Prostate gland (tissue), 2 donors: ENCODE measurements around the gene ASB8. TPM values are rescaled to one million over a fixed set of nuclear protein-coding genes. Genes with fewer than 3 reads are reported as not detected.

Experiments
- DNase-seq: peaks from one replicate; pipeline ENCODE4 v3.0.0-alpha.2; 2019; ENCODE audit warnings: low spot score
- H3K27ac ChIP-seq, 2 donors: fragments of 200-600 bp; sonication (generic); 2 replicates each; pipeline ENCODE4 v1.5.1; 2017 to 2019
- H3K27me3 ChIP-seq: fragments of 200-600 bp; sonication (generic); replicated peaks from 2 replicates; pipeline ENCODE4 v1.5.1; 2019; ENCODE audit not compliant: insufficient read depth
- H3K36me3 ChIP-seq, 2 donors: fragments of 200-600 bp; sonication (generic); 1 replicate in 1 of 2; 2 replicates in 1 of 2; pipeline versions ENCODE4 v1.5.1 to v1.8.1; 2017 to 2019
- H3K4me1 ChIP-seq: fragments of 200-600 bp; sonication (generic); replicated peaks from 2 replicates; pipeline ENCODE4 v1.5.1; 2019
- H3K4me3 ChIP-seq, 2 donors: fragments of 200-600 bp; sonication (generic); 2 replicates each; pipeline ENCODE4 v1.5.1; 2017 to 2019
- H3K9me3 ChIP-seq: fragments of 200-600 bp; sonication (generic); 2 replicates; pipeline ENCODE4 v1.5.1; 2017
- CTCF ChIP-seq, 4 experiments: fragments of 200-600 bp in 2 of 4; fragments of 450-650 bp in 2 of 4; sonication (generic) in 2 of 4; IDR thresholded peaks; 1 replicate in 3 of 4; 2 replicates in 1 of 4; pipeline ENCODE4 v1.5.1; 2016 to 2019; ENCODE audit warnings: antibody characterized with exemption in 4 of 4, mild to moderate bottlenecking in 2 of 4, moderate library complexity in 2 of 4
- POLR2A ChIP-seq: fragments of 450-650 bp; IDR thresholded peaks from one replicate; pipeline ENCODE4 v1.6.1; 2016; ENCODE audit warnings: antibody characterized with exemption, mild to moderate bottlenecking
- POLR2AphosphoS5 ChIP-seq: sonication (generic); formaldehyde crosslinking; IDR thresholded peaks from one replicate; pipeline ENCODE4 v1.6.1; 2017; ENCODE audit warnings: antibody characterized with exemption
- WGBS: methylation state at CpG from one replicate; pipeline ENCODE4 v1.1.5; 2018; 5-methylcytosine and 5-hydroxymethylcytosine counted together
- intact Hi-C: fragments of 100-400 bp; cut with DNase I; formaldehyde crosslinking; loops from one replicate; pipeline ENCODE4 v1.14.2; 2022
- total RNA-seq, 2 donors: library from RNA; depleted of rRNA; stranded (reverse); fragments of >200 nt; gene quantifications; one replicate each; pipeline ENCODE4 v1.1.0, GENCODE V29; 2016

The ASB8 gene
- total RNA-seq, 2 donors from 2014 or later, result 38.8 to 43.2 TPM

- H3K4me3 ChIP-seq, result no peak overlapping the region
Measured at GRCh38 chr12:48135027-48135426, 22.3 kb downstream of the ASB8 start.

GRCh38 chr12:48132826-48133225 is 24.5 kb downstream of the ASB8 start:
- 95% methylated on average over 14 of the region's 14 CpGs for WGBS
- no peak for DNase-seq
- H3K4me1 ChIP-seq, result no peaks in the 10 kb centered on the region
- TF ChIP-seq POLR2AphosphoS5 (no peak), CTCF (IDR thresholded peaks at IDR 0.05) (no peak), POLR2A (no peak)
- H3K36me3 ChIP-seq, result peaks cover 0 to 3% of the 10 kb centered on the region in 2 donors
- H3K4me3 ChIP-seq, result no peak overlapping the region
- no peaks in the 10 kb centered on the region for H3K27me3 ChIP-seq
- no peak overlapping the region for H3K27ac ChIP-seq
- intact Hi-C loops, result no loop called here
- no peaks in the 10 kb centered on the region for H3K9me3 ChIP-seq

More at GRCh38 chr12:48135027-48135426, 22.3 kb downstream of the ASB8 start:
- no peaks in the 10 kb centered on the region for H3K4me1 ChIP-seq
- peaks cover 0 to 3% of the 10 kb centered on the region in 2 donors for H3K36me3 ChIP-seq
- no peaks in the 10 kb centered on the region for H3K9me3 ChIP-seq
- TF ChIP-seq POLR2A (no peak), POLR2AphosphoS5 (no peak), CTCF (IDR thresholded peaks at IDR 0.05) (no peak)
- H3K27me3 ChIP-seq, result no peaks in the 10 kb centered on the region
- no peak overlapping the region for H3K27ac ChIP-seq
- 97% methylated on average over 5 of the region's 5 CpGs for WGBS
- intact Hi-C loops, result no loop called here
- DNase-seq, result no peak

- Histone ChIP-seq H3K4me3 (no peak overlapping the region), H3K4me1 (no peaks in the 10 kb centered on the region), H3K9me3 (no peaks in the 10 kb centered on the region), H3K27me3 (no peaks in the 10 kb centered on the region), H3K36me3 (peaks cover 0 to 3% of the 10 kb centered on the region in 2 donors), H3K27ac (no peak overlapping the region)
- no peak for DNase-seq
- intact Hi-C loops, result no loop called here
- TF ChIP-seq CTCF (IDR thresholded peaks at IDR 0.05) (no peak), POLR2AphosphoS5 (no peak), POLR2A (no peak)
- WGBS, result 89% methylated on average over 2 of the region's 2 CpGs
Measured at GRCh38 chr12:48131517-48131916, 25.8 kb downstream of the ASB8 start.

GRCh38 chr12:48129376-48129775 is 27.9 kb downstream of the ASB8 start:
- Histone ChIP-seq H3K4me3 (no peak overlapping the region), H3K27me3 (no peaks in the 10 kb centered on the region), H3K27ac (no peak overlapping the region), H3K36me3 (no peaks in the 10 kb centered on the region), H3K4me1 (no peaks in the 10 kb centered on the region), H3K9me3 (no peaks in the 10 kb centered on the region)
- intact Hi-C loops, result no loop called here
- 62% methylated on average over 1 of the region's 1 CpG for WGBS
- TF ChIP-seq POLR2AphosphoS5 (no peak), POLR2A (no peak), CTCF (IDR thresholded peaks at IDR 0.05) (no peak)
- DNase-seq, result no peak

- H3K4me3 ChIP-seq, result no peak overlapping the region
- 96% methylated on average over 1 of the region's 1 CpG for WGBS
- H3K27me3 ChIP-seq, result no peaks in the 10 kb centered on the region
- TF ChIP-seq POLR2A, result no peak
- TF ChIP-seq POLR2AphosphoS5, result no peak
- TF ChIP-seq CTCF (IDR thresholded peaks at IDR 0.05), result no peak
- intact Hi-C loops, result no loop called here
- H3K27ac ChIP-seq, result no peak overlapping the region
- H3K9me3 ChIP-seq, result no peaks in the 10 kb centered on the region
- no peaks in the 10 kb centered on the region for H3K4me1 ChIP-seq
- DNase-seq, result no peak
- H3K36me3 ChIP-seq, result no peaks in the 10 kb centered on the region
Measured at GRCh38 chr12:48128800-48129199, 28.5 kb downstream of the ASB8 start.
